ENCODE results near the gene CCDC17. TPM values are rescaled to one million over a fixed set of nuclear protein-coding genes. Genes with fewer than 3 reads are reported as not detected.

The CCDC17 gene
- total RNA-seq, 2 donors from 2014 or later: 1.8 to 2.4 TPM

- Histone ChIP-seq H3K4me1 (peaks cover 6% of the 10 kb centered on the region), H3K27me3 (no peaks in the 10 kb centered on the region)
- intact Hi-C loops (cut with DNase I): no loop called here
These were observed 43.0 kb upstream of the CCDC17 start for GRCh38 chr1:45666836-45667235.

GRCh38 chr1:45660336-45660735 lies 36.5 kb upstream of the CCDC17 start:
- Histone ChIP-seq H3K27ac (no peak overlapping the region), H3K36me3 (peaks cover 15% of the 10 kb centered on the region), H3K9me3 (no peaks in the 10 kb centered on the region), H3K4me3 (no peak overlapping the region), H3K9ac (ENCODE audit: low read depth in 2 of 2, low read length in 2 of 2) (no peak overlapping the region), H3K27me3 (no peaks in the 10 kb centered on the region), H3K4me1 (no peaks in the 10 kb centered on the region)
- DNase-seq: no peak
- TF ChIP-seq CTCF (IDR thresholded peaks at IDR 0.05): no peak
- intact Hi-C loops (cut with DNase I): no loop called here

More at GRCh38 chr1:45666836-45667235, 43.0 kb upstream of the CCDC17 start:
- no peak for TF ChIP-seq CTCF (IDR thresholded peaks at IDR 0.05)
- Histone ChIP-seq H3K36me3 (no peaks in the 10 kb centered on the region), H3K9ac (ENCODE audit: low read depth in 2 of 2, low read length in 2 of 2) (no peak overlapping the region), H3K27ac (no peak overlapping the region), H3K9me3 (no peaks in the 10 kb centered on the region), H3K4me3 (no peak overlapping the region)
- DNase-seq: no peak

GRCh38 chr1:45659222-45659621 lies 35.4 kb upstream of the CCDC17 start:
- no peak overlapping the region for H3K27ac ChIP-seq
- H3K27me3 ChIP-seq: no peaks in the 10 kb centered on the region
- intact Hi-C loops (cut with DNase I): no loop called here
- no peak for TF ChIP-seq CTCF (IDR thresholded peaks at IDR 0.05)
- H3K4me3 ChIP-seq: no peak overlapping the region
- no peak for DNase-seq
- no peaks in the 10 kb centered on the region for H3K4me1 ChIP-seq
- H3K36me3 ChIP-seq: peaks cover 24% of the 10 kb centered on the region
- no peaks in the 10 kb centered on the region for H3K9me3 ChIP-seq
- H3K9ac ChIP-seq (ENCODE audit: low read depth in 2 of 2, low read length in 2 of 2): no peak overlapping the region

GRCh38 chr1:45658171-45658570 lies 34.3 kb upstream of the CCDC17 start:
- H3K27ac ChIP-seq: peak overlapping the region; percentile 36
- no peak overlapping the region for H3K9ac ChIP-seq (ENCODE audit: low read depth in 2 of 2, low read length in 2 of 2)
- no peaks in the 10 kb centered on the region for H3K9me3 ChIP-seq
- H3K4me1 ChIP-seq: no peaks in the 10 kb centered on the region
- H3K27me3 ChIP-seq: no peaks in the 10 kb centered on the region
- H3K36me3 ChIP-seq: peaks cover 24% of the 10 kb centered on the region
- intact Hi-C loops (cut with DNase I): no loop called here
- H3K4me3 ChIP-seq: no peak overlapping the region
- no peak for DNase-seq
- no peak for TF ChIP-seq CTCF (IDR thresholded peaks at IDR 0.05)

GRCh38 chr1:45656573-45657226 lies 32.8 kb upstream of the CCDC17 start:
- TF ChIP-seq CTCF (IDR thresholded peaks at IDR 0.05): no peak
- H3K4me3 ChIP-seq: no peak overlapping the region
- H3K36me3 ChIP-seq: peaks cover 24% of the 10 kb centered on the region
- H3K9ac ChIP-seq (ENCODE audit: low read depth in 2 of 2, low read length in 2 of 2): no peak overlapping the region
- H3K27me3 ChIP-seq: no peaks in the 10 kb centered on the region
- H3K9me3 ChIP-seq: no peaks in the 10 kb centered on the region
- no peaks in the 10 kb centered on the region for H3K4me1 ChIP-seq
- intact Hi-C loops (cut with DNase I): no loop called here
- H3K27ac ChIP-seq: no peak overlapping the region
- no peak for DNase-seq
